SK-N-MC (cell line): ENCODE results near the gene GRAMD1B.

ENCODE experiments used
- EZH2 ChIP-seq: fragments of 200-600 bp; sonication (generic); IDR thresholded peaks from one replicate; pipeline ENCODE4 v1.6.1; 2017; ENCODE audit warnings: antibody characterized with exemption
- POLR2AphosphoS5 ChIP-seq: IDR thresholded peaks from 2 replicates; pipeline ENCODE4 v1.6.1; 2012; ENCODE audit warnings: mild to moderate bottlenecking, low read depth, low read length, borderline replicate concordance

- TF ChIP-seq EZH2 (no peak), POLR2AphosphoS5 (no peak)
Observed at GRCh38 chr11:123451183-123451781, 21.2 kb downstream of the GRAMD1B start.
